ENCODE data around the gene TAF5L.
"Not testable (repeated sequence)": the region's sequence is repeated elsewhere in the genome, so short reads cannot be mapped to it uniquely, and the experiment has no call there.

TAF5L gene

DNA sequence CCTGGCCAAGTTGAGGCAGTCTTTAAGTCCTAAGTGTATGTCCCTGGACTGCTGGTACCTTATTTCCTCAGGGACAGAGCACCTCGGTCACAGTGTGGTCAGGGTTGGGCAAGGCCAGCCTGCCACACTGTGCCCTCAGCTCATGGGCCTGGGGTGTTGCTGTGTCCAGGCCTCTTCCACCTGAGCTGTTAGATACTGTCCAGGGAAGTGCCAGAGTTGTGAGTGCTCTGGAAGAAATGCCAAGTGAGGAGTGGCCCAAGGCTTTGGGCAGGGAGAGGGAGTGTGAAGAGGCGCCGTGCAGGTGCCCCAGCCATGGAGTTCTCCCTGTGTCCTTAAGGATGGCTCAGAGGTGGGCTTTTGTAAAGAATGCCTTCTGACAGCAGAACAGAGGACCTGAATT, 15.4 kb upstream of the TAF5L start:
- DNase-seq = no peak

DNA sequence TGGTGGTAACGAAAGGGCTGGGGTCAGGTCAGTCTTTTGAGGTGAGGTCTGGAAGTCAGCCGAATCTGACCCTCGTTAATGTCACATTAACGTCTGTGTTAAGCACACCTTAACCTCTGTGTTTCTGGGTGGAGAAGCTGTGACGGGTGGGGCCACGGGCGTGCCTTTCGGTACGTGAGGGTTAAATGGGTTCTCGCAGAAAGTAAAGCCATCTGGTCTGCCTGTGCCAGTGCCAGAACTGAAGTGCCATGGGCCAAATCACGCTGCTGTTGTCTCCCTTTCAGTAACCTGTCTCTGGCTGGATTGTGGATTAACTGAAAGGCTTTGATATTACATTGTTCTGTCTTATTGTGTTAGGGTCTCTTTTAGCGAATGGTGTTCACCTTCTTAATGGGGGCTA, 14.5 kb upstream of the TAF5L start:
- DNase-seq = no peak

DNA sequence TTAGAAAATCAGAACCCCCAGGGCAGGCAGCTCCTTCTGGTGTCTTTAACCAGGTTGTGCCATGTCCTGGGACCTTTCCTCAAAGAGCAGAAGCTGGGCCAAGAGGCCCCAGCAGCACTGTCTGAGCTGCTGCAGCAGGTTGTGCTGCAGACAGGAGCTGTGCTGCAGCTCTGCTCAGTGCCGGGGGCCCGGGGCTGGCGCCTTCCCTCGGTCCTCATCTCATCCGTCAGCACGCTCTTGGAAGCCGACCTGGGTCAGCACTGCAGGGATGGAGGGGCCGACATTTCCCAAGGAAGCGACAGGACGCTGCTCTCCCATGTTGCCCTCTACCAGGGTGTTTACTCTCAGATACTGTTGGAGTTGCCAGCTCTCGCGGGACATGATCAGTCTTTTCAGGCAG, 11.8 kb upstream of the TAF5L start:
- DNase-seq = no peak

DNA sequence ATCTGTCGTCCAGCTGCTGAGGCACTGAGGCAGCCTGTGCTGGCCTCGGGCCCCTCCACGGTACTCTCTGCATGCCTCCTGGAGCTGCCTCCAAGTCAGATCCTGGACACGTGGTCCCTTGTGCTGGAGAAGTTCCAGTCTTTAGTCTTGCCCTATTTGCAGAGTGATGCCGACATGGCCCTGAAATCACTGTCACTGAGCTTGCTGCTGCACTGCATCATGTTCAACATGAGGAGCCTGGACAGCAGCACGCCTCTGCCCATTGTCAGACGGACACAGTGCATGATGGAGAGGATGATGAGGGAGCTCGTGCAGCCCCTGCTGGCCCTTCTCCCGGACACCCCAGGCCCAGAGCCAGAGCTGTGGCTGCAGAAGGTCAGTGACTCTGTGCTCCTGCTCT, 10.1 kb upstream of the TAF5L start:
- no peak for DNase-seq

DNA sequence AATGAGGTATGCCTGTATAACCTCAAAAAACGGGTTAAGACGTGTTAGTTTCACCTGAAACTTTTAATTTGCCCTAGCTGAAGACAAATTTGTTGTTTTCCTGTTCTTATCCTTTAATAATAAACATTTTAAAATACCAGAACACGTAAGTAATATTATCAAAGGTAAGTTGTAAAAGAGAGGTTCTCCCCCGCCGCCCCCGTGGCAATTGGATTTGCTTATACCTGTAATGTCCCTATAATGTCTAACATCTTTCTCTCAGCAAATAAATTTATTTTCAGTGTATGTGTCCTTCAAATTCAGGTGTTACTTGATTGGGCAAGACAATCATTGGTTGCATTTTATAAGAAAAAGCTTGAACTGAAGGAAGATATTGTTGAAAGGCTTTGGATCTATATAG, 6.0 kb upstream of the TAF5L start:
- DNase-seq = no peak

DNA sequence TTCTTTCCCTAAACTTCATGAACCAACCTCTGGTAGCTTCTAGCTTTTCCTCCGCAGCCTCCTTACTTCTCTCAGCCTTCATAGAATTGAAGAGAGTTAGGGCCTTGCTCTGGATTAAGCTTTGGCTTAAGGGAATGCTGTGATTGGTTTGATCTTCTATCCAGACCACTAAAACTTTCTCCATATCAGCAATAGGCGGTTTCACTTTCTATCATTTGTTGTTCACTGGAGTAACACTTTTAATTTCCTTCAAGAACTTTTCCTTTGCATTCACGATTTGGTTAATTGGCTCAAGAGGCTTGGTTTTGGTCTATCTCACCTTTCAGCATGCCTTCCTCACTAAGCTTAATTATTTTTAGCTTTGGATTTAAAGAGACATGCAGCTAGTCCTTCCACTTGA, 5.2 kb upstream of the TAF5L start:
- no peak for DNase-seq

DNA sequence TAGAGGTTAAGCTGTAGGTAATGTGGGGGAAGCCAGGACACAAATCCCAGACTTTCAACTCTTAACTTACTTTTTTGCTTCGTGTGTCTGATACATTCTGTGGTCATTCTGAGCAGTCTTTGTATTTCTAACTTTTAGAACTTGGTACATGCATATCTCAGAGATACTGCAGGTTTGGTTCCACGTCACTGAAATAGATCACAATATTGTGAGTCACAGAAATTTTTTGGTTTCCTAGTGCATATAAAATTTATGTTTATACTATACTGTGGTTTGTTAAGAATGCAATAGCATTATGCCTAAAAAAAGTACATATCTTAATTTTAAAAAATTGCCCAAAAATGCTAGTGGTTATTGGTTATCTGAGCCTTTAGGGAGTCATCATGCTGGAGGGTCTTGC, 3.3 kb upstream of the TAF5L start:
- DNase-seq = no peak

DNA sequence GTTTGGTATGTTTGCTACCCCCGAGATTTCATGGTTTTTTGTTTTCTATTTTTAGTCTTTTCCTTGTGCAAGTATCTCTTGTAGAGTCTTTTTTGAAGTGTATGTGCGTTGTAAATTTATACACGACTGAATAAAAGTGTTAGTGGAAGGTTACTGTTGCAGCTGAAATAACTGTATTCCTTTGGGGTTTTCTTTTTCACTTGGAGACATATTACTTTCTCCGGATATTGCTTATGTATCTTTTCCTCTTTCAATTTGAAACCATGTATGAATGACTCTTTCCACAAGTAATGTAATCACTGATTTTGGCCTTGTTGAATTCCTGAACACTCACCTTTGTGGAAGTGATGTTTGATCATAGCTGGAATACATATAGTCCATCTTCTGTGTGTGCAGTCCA, 1.1 kb upstream of the TAF5L start:
- no peak for DNase-seq

DNA sequence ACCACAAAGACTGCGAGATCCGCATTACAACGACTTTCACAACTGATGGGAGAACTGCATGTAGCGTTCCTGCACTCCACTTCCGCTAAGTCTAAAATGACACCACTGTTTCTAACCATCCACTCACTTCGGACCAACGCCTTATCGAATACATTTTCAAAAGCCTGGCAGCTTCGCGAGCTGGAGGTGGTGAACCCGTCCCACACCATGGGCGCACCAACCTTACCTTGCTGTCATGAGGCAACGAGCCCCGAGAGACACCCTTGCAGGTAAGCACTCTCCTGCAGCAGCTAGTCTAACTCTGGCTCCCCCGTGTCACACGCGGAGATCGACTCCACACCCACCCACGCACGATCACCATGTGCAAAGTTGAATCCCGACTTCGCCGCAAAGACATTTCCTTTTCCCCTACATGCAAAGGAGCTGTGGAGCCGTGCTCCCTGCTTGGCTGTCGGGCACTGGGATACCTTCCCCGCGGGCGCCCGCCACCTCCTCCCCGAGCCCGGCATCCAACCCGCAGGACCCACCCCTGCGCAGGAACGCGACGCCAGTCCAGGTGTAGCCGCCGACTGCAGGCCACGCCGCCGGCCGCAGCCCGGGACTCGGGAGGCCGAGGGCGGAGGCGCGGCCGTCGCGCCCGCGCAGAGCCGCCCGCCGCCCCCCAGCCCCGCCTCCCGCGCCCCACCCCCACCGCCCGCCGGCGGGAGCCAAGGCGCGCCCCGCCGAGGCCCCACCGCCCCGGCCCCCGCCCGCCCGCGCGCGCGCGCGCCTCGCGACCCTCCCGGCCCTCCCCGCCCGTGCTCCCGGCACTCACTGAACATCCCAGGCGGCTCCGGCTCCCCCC, 629 bp downstream of the TAF5L start:
- DNase-seq = peak; percentile 54 to 55

DNA sequence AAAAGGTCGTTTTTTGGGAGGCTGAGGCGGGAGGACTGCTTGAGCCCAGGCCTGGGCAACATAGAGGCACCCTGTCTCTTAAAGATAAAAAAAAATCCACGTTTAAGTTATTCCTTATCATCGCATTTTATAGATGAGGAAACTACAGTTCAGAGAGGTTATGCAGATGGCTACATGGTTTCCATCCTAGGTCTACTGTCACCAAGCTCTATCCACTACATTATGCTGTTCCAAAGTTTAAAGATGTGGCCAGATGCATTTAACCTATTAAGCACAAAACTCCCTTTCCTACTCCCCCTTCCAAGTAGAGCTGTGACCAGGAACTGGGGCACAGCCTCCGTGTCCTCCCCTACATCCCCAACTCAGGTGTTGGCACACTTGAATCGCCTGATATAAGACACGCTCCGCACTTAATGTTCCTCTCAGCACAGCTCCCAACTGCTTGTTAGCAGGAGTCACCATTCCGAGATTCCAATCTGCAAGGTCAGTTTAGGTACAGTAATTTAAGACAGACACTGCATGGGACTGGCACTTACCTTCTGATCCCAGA, 1.3 kb downstream of the TAF5L start:
- no peak for DNase-seq

DNA sequence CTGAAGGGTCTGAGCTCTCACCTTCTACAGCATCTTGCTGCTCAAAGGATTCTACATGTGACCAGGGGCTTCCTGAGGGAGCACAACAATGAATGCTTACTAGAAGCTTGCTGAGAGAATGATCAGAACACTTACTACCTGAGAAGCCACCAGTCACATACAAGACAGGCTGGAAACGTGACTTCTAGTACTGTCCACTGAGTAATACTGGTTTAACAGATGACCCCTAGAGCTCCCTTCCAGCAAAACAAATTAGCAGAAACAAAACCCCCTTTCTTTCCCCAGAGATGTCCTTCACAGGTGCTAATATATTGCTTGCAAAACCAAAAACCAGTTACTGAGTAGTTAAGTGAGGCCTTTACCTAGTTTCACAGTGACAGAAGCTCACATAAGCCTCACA, 2.1 kb downstream of the TAF5L start:
- DNase-seq = no peak

DNA sequence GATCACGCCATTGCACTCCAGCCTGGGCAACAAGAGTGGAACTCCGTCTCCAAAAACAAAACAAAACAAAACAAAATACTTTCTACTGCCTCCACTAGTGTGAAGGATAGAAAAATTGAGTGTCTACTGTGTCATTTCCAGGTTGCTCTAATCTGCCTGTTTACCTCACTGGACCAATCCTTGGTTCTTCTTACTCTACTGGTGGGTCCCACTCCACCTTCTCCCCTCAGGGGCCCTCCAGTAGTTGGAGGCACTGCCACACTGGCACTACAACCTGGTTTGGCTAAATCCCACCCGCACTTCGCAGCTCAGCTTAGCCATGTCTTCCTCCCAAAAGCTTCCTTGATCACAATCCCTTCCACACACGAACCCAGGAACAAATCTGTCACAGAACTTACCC, 2.7 kb downstream of the TAF5L start:
- no peak for DNase-seq

DNA sequence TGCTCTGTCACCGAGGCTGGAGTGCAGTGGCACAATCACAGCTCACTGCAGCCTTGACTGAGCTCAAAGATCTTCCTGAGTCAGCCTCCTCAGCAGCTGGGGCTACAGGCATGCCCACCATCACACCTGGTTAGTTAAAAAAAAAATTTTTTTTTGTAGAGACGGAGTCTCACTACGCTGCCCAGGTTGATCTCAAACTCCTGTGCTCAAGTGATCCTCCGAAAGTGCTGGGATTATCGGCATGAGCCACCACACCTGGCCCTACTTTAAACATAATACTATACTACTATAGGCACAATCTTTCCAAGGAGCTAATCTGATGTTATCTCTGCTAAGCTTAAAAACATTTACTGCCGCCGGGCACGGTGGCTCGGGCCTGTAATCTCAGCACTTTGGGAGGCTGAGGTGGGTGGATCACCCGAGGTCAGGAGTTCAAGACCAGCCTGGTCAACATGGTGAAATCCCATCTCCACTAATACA, 3.2 kb downstream of the TAF5L start:
- not testable (repeated sequence) for DNase-seq

DNA sequence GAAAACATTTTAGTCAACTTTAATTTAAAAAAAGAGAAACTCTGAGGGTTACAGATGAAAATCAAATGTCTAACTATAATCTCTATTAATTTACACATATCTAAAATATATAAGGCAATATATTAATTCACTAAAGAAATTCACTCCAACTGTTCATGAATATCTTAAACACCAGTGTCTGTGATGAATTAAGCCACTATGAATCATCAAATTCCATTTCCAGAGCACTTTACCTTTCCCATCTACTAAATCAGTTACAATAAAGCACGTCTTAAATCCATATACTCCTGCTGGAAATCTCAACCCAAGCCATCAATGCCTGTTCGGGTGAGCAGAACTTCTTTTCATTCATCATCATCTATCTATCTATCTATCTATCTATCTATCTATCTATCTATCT, 4.3 kb downstream of the TAF5L start:
- no peak for DNase-seq

DNA sequence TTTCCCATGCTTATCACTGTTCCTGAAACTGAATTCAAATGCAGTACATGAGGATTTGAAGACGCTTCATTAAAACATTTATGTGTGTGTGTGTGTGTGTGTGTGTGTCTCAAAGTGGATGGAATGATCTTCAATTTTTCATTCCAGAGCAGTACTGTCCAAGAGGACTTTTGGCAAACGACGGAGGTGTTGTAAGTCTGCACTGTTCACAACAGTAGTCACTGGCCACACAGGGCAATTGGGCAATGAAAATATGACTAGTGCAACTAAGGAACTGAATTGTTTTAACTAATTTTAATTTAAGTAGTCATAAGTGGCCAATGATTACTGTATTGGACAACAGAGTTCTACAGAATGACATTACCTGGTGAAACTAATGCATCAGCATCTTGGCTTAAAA, 5.0 kb downstream of the TAF5L start:
- no peak for DNase-seq

DNA sequence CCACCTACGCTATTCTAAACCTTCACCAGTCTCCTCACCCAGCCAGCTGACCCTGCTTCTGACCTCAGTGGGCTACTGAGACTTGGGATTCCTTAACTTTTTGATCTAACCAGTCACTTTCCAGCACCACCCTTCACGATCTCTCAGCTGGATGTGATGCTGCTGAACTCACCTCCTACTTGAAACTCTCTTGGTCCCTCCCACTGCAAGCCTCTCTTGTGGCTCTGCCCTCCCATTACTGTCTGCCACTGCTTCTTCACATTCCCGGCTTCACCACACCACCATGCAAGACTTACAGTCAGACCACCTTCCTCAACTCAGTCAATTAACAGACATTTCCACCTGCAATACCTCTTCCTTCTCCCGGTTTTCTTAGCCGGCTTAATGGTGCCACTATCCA, 6.3 kb downstream of the TAF5L start:
- no peak for DNase-seq

DNA sequence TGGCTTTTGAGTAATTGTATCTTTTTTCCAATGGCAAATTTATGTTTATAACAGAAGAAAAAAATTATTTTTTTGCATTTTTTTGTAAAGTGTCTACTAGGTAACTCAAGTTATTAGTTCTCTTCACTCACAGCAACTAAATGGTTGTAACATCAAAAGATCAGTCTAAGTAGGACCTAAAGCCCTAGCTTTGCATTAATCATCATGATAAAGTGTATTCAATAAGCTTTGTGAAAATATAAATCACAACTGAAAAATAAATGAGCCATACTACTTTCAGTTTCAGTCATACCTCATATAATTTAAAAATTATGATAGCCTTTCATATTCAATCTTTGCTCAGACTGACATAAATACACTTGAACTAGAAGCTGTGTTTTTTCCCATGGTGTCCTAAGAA, 6.9 kb downstream of the TAF5L start:
- no peak for DNase-seq

DNA sequence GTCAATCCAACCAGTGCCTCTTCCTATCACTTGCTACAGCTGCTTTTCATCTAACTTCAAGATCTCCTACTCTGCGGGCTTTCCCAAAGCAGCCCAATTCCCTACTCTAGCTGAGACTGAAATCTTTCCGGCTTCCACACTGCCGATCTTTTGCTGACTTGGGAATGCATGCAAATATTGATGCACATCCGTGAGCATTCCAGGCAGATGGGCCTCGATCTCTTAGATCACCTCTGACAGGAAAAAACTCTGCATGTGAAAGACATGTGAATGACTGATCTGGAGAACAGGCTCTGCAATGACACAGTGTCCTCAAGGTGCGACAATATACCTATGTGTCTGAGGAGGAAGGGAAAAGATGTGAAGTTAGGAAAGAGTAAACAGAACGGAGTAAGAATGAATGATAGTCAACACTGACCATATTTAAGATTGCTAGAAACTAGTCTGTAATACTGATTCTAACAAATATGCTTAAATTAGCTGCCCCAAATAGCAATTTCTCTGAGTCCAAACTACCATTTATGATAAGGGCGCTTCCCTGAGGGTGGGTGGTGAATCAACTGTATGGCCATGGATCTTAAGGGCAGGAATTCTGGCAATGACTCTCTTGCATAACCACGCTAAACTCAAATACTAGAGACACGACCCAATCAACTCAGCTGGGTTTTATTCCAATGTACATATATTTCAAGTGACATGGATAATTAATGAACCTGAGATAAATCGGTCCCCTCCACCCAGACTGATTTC, 8.4 kb downstream of the TAF5L start:
- no peak for DNase-seq

DNA sequence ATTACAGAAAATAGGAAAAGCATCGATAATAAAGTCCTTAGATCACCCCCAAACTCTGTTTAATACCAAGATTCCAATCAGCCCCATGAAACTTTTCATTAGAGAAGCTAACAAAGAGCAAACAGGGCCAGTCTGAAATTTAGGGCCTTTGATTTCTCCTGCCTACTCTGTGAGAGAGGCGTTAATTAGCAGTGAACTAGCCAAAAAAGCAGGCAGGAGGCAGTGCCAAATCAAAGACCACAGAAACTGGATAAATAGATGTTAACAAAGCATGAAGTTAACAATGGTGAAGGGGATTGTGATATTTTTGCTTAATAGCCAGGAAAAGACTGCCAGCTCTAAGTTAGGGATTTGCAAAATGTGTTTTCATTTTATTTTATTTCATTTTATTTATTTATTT, 11.2 kb downstream of the TAF5L start:
- no peak for DNase-seq

DNA sequence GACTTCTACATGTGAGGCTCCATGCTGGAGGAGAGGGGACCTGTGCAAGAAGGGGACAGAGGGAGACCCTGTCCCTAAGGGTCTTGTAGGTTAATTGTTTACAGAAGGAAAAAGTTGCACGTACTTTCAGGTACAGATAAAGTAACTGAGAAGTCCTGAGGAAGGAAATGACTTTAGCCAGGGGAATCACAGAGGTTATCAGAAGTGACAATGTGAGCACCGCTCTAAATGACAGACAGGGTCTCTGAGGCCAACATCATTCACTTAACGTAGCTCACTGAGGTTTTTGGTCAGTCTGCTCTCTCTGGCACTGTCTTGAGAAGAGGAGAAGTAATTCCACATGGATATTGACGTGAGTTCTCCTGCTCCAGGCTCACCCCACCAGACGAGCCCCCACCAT, 12.0 kb downstream of the TAF5L start:
- no peak for DNase-seq

DNA sequence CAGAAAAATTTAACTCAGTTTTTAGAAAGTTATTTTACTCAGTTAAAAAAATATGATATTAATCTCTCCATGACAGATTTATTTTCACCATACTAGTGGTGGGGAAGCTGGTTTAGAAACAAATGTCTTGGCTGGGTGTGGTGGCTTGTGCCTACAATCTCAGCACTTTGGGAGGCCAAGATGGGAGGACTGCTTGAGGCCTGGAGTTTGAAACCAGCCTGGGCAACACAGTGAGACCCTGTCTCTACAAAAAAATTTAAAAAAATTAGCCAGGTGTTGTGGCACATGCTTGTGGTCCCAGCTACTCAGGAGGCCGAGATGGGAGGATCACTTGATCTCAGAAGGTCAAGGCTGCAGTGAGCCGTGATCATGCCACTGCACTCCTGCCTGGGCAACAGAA, 17.3 kb downstream of the TAF5L start:
- DNase-seq = no peak

DNA sequence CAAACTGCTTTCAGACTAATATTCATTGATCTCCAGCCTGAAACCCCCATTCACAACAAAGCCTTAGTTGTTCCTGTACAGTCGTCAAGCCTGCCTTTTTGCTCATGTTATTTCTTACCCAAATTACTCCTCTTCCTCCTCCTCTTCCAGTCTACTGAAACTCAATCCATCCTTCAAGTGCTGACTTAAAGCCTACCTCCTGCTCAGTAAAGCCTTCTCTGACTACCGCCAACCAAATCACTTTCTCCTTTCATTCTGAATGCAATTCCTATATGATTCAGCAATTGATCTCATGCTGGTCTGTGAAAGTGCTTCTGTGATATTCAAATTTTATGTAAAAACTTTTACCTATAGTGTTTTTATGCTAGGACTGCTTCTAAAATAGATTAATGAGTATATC, 18.6 kb downstream of the TAF5L start:
- DNase-seq = no peak

DNA sequence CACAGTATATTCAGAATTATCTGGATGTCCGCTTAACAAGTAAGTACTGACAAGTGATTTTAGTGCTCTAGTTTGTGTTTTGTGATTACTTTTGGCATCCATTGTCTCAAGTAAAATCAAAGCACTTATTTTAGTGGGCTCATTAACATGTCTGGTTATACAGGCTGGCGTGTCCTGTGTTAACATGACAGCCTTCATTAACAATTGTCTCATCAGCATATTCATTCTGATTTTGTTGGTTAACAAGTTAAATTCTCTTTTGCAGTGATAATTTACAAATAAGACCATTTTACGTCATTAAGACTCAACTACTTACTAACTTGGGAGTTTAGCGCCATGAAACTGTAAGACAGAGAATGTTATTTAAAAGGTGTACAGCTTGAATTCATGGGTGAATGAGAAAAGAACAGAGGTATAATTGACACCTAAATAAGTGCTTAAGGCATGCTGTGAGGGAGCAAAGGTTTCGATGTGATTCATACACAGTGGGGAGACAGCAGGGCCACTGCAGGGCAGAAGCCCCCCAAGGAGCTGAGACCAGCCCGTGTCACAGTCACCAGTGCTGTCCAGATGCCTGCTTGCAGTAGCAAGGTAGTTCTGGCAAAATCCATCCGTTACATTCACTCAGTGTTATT, 22.4 kb downstream of the TAF5L start:
- DNase-seq = no peak

DNA sequence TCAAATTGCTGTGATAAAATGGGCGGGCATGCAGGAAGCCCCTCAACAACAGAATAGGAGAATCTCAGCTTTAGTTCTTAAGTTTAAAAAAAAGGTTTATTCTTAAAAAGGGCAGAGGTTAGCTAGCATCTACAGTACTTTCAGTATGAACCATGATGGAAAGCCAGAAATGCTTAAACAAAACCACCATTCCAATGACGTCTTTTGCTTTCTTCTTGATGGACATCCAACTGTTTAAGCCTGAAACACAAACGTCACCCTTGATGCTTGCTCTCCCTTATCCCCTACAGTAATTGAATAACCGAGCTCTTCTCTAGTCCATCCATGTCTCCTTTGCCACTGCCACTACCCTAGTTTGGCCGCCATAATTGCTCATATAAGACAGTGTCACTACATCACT, 25.7 kb downstream of the TAF5L start:
- DNase-seq = no peak

All from activated CD4-positive, alpha-beta T cell treated with anti-CD3 and anti-CD28 coated beads, Interleukin-2, amount 50 U/mL, for 4 hours (primary cell).